ENCODE results near the gene PSAPL1.

GRCh38 chr4:7419961-7420660 is 14.6 kb downstream of the PSAPL1 start:
- no peak for TF ChIP-seq CTCF (IDR thresholded peaks at IDR 0.05)
- no peak for TF ChIP-seq POLR2A (IDR thresholded peaks at IDR 0.05)
